Measurements from ENCODE around the gene SCUBE2. TPM values are rescaled to one million over a fixed set of nuclear protein-coding genes. Genes with fewer than 3 reads are reported as not detected.

Gene SCUBE2
- total and polyA plus RNA-seq, 2 of the 4 experiments (the other 2 are of a cell fraction): 0.43 to 0.72 TPM

GRCh38 chr11:9136741-9137140 lies 45.3 kb upstream of the SCUBE2 start:
- Histone ChIP-seq H4K8ac (ENCODE audit: low read depth in 2 of 2, low read length in 2 of 2) (no peak overlapping the region), H2AK5ac (ENCODE audit: low read depth, low read length) (no peak overlapping the region), H3K18ac (ENCODE audit: low read depth, low read length) (no peak overlapping the region), H4K91ac (ENCODE audit: insufficient read depth, low read depth, low read length) (no peak overlapping the region), H3K36me3 (ENCODE audit: control insufficient read depth, insufficient read depth, low read length) (peaks cover 28% of the 10 kb centered on the region), H2AFZ (replicated peaks; ENCODE audit: low read length, poor library complexity) (no peak overlapping the region), H3K27ac (ENCODE audit: insufficient read depth, low read length) (no peak overlapping the region), H3K4me1 (ENCODE audit: control insufficient read depth, insufficient read depth, low read length) (peaks cover 8% of the 10 kb centered on the region), H4K20me1 (ENCODE audit: insufficient read depth, low read length) (peaks cover 18% of the 10 kb centered on the region; the same call in 1 of the 2 replicates), H3K79me1 (ENCODE audit: low read depth in 1 of 2, low read length in 2 of 2) (peaks cover 5 to 43% of the 10 kb centered on the region in 2 experiments), H2BK20ac (ENCODE audit: low read depth, low read length) (no peak overlapping the region), H3K9ac (ENCODE audit: low read depth, low read length) (no peak overlapping the region), H3K4me3 (ENCODE audit: insufficient read depth, low read depth, low read length) (no peak overlapping the region), H2AK9ac (replicated peaks; ENCODE audit: low read depth, low read length, poor library complexity) (no peak overlapping the region), H2BK120ac (ENCODE audit: low read depth, low read length) (no peak overlapping the region), H4K5ac (ENCODE audit: low read depth, low read length) (no peak overlapping the region), H3K4me2 (ENCODE audit: low read depth, low read length) (no peak overlapping the region), H2BK5ac (ENCODE audit: low read depth, low read length, poor library complexity, severe bottlenecking) (no peak overlapping the region), H3K56ac (ENCODE audit: extremely low read depth, insufficient read depth, low read length) (no peak overlapping the region), H3K14ac (replicated peaks; ENCODE audit: low read depth, low read length) (no peak overlapping the region), H3K27me3 (ENCODE audit: control insufficient read depth, insufficient read depth, low read length) (no peaks in the 10 kb centered on the region), H2BK15ac (ENCODE audit: low read depth, low read length) (no peak overlapping the region), H3K4ac (ENCODE audit: low read depth, low read length) (no peak overlapping the region), H3K9me3 (ENCODE audit: control insufficient read depth, insufficient read depth, low read length) (no peaks in the 10 kb centered on the region), H3K23ac (ENCODE audit: low read depth, low read length) (no peak overlapping the region), H3K9me1 (ENCODE audit: insufficient read depth, low read length) (peaks cover 14% of the 10 kb centered on the region)
- POLR2A ChIA-PET (ENCODE audit: unreplicated experiment): no interaction called here
- ATAC-seq (ENCODE audit: low read depth) (no peak), DNase-seq (no peak)
- CTCF ChIA-PET: interaction anchor here (0.8 to 2.4 kb wide), 5 partner anchors 43 to 222 kb away, joined by 3 to 20 read pairs (median 6); no protein-coding TSS in a partner anchor
- WGBS, 2 experiments (ENCODE audit: extremely low coverage in 2 of 2, insufficient read length in 1 of 2): 100% methylated on average over 1 of the region's 2 CpGs; no CpG with 5 or more reads in 1 of the 2 experiments
- TF ChIP-seq NFE2L2 (IDR thresholded peaks at IDR 0.05; ENCODE audit: low read depth, low read length) (no peak), RCOR1 (IDR thresholded peaks at IDR 0.05; ENCODE audit: insufficient replicate concordance, low read length) (no peak), SMC3 (IDR thresholded peaks at IDR 0.05; ENCODE audit: low read depth, low read length) (no peak), CEBPB (IDR thresholded peaks at IDR 0.05; ENCODE audit: low read depth, low read length) (no peak), MAZ (IDR thresholded peaks at IDR 0.05; ENCODE audit: borderline replicate concordance, low read depth, low read length) (no peak), FOS (IDR thresholded peaks at IDR 0.05; ENCODE audit: low read depth, low read length) (no peak), MXI1 (IDR thresholded peaks at IDR 0.05; ENCODE audit: borderline replicate concordance, low read depth, low read length) (no peak), RAD21 (IDR thresholded peaks at IDR 0.05; ENCODE audit: low read length) (no peak), RFX5 (IDR thresholded peaks at IDR 0.05; ENCODE audit: low read depth, low read length) (no peak), USF2 (IDR thresholded peaks at IDR 0.05; ENCODE audit: low read depth, low read length) (no peak)
- intact Hi-C loops (cut with micrococcal nuclease): loop anchor here (1.0 to 10.0 kb wide), 5 partner anchors 121 to 442 kb away; partner anchors contain the start of gene TMEM9B
- no TSS peak for BruUV-seq (replicated peaks)
- dilution Hi-C loops (cut with HindIII; ENCODE audit: low sequenced_read_pairs, unreplicated experiment): no loop called here
- in situ Hi-C loops (cut with MboI; ENCODE audit: low sequenced_read_pairs): loop anchor here (5.0 to 25.0 kb wide), 2 partner anchors 219 to 449 kb away; partner anchors contain the start of genes RPL27A and TRIM66

Data from IMR-90 (cell line).